BJ (cell line): ENCODE measurements around the gene SMURF1. TPM values are rescaled to one million over a fixed set of nuclear protein-coding genes. Genes with fewer than 3 reads are reported as not detected.

Experiments used
- CTCF ChIA-PET: fragments of 350-600 bp; formaldehyde crosslinking; extraction: SDS; loops from one replicate; lab custom pipeline; 2021; ENCODE audit warnings: antibody characterized with exemption, inconsistent platforms; lab: Yijun Ruan, JAX
- POLR2A ChIA-PET: fragments of 300-600 bp; sonication (Branson Sonifier 250); formaldehyde crosslinking; extraction: SDS; loops from one replicate; lab custom pipeline; 2021; ENCODE audit warnings: antibody characterized with exemption; lab: Charles Lee
- DNase-seq: peaks from one replicate; pipeline ENCODE4 v3.0.0-alpha.2; 2011; ENCODE audit warnings: low read depth
- H3K27me3 ChIP-seq: 2 replicates; pipeline ENCODE4 v1.6.0; 2011; ENCODE audit warnings: low read length; ENCODE audit not compliant: control insufficient read depth, insufficient read depth
- H3K36me3 ChIP-seq: 2 replicates; pipeline ENCODE4 v1.5.1; 2011; ENCODE audit warnings: low read length; ENCODE audit not compliant: control insufficient read depth, insufficient read depth
- H3K4me3 ChIP-seq: 2 replicates; pipeline ENCODE4 v1.5.1; 2011; ENCODE audit warnings: low read depth, mild to moderate bottlenecking, control low read depth, low read length
- CTCF ChIP-seq: IDR thresholded peaks from 2 replicates; pipeline ENCODE4 v1.5.1; 2011; ENCODE audit warnings: low read depth, mild to moderate bottlenecking, control low read depth, inconsistent platforms, low read length, moderate library complexity; ENCODE audit not compliant: insufficient read depth
- polyA plus RNA-seq: library from polyadenylated mRNA; depleted of rRNA; stranded (reverse); fragments of >200 nt; gene quantifications from 2 replicates; pipeline ENCODE4 v1.2.3, GENCODE V29; 2011

The SMURF1 gene
- polyA plus RNA-seq, 1 experiment, result 15.4 TPM

- CTCF ChIA-PET, result no interaction called here
- DNase-seq, result no peak
Observed at GRCh38 chr7:98992076-98992475, 151.8 kb downstream of the SMURF1 start.

GRCh38 chr7:98991141-98991540 lies 152.8 kb downstream of the SMURF1 start:
- peaks cover 42% of the 10 kb centered on the region for H3K36me3 ChIP-seq
- H3K4me3 ChIP-seq, result no peak overlapping the region
- no peak for DNase-seq
- CTCF ChIA-PET, result no interaction called here
- POLR2A ChIA-PET, result no interaction called here
- TF ChIP-seq CTCF, result no peak
- no peaks in the 10 kb centered on the region for H3K27me3 ChIP-seq

More at GRCh38 chr7:98992076-98992475, 151.8 kb downstream of the SMURF1 start:
- Histone ChIP-seq H3K36me3 (peaks cover 44% of the 10 kb centered on the region), H3K4me3 (no peak overlapping the region), H3K27me3 (no peaks in the 10 kb centered on the region)
- no peak for TF ChIP-seq CTCF
- POLR2A ChIA-PET, result no interaction called here

GRCh38 chr7:98990356-98990755 lies 153.6 kb downstream of the SMURF1 start:
- no peak for DNase-seq
- no peaks in the 10 kb centered on the region for H3K27me3 ChIP-seq
- CTCF ChIA-PET, result no interaction called here
- peaks cover 42% of the 10 kb centered on the region for H3K36me3 ChIP-seq
- POLR2A ChIA-PET, result no interaction called here
- no peak for TF ChIP-seq CTCF
- no peak overlapping the region for H3K4me3 ChIP-seq

- H3K4me3 ChIP-seq, result no peak overlapping the region
- no peaks in the 10 kb centered on the region for H3K27me3 ChIP-seq
- POLR2A ChIA-PET, result no interaction called here
- peaks cover 36% of the 10 kb centered on the region for H3K36me3 ChIP-seq
- no peak for DNase-seq
- no peak for TF ChIP-seq CTCF
- CTCF ChIA-PET, result interaction anchor here (0.7 kb wide), 1 partner anchor 11 kb away, joined by 3 read pairs; no protein-coding TSS in a partner anchor
Observed at GRCh38 chr7:98988641-98989040, 155.3 kb downstream of the SMURF1 start.

GRCh38 chr7:98985945-98986344 lies 158.0 kb downstream of the SMURF1 start:
- Histone ChIP-seq H3K27me3 (no peaks in the 10 kb centered on the region), H3K4me3 (no peak overlapping the region), H3K36me3 (peaks cover 30% of the 10 kb centered on the region)
- CTCF ChIA-PET, result interaction anchor here (0.8 to 1.5 kb wide), 2 partner anchors 13 to 327 kb away, joined by 3 read pairs; no protein-coding TSS in a partner anchor
- POLR2A ChIA-PET, result no interaction called here
- no peak for DNase-seq
- TF ChIP-seq CTCF, result no peak
